ENCODE data around the gene CHRND. TPM values are rescaled to one million over a fixed set of nuclear protein-coding genes. Genes with fewer than 3 reads are reported as not detected.

Gene CHRND
- total and polyA plus RNA-seq, 12 donors = 0.03 to 0.57 (median 0.17) TPM; not detected in 8

- DNase-seq (no peak), ATAC-seq (peak in 7 of 8 donors; percentile 8 to 56 (median 33))
- Histone ChIP-seq H3K36me3 (no peaks in the 10 kb centered on the region), H3K9me3 (no peaks in the 10 kb centered on the region), H3K4me3 (peak overlapping the region; percentile 0 to 48 (median 41)), H3K27ac (no peak overlapping the region), H3K4me1 (peaks cover 5 to 39% (median 31%) of the 10 kb centered on the region in 9 donors), H3K27me3 (peaks cover 20 to 79% (median 70%) of the 10 kb centered on the region in 7 donors)
- intact Hi-C loops (cut with DNase I) = loop anchor here (2.0 to 10.0 kb wide), 8 partner anchors 77 to 619 kb away; no protein-coding TSS in a partner anchor
- TF ChIP-seq CTCF (IDR thresholded peaks at IDR 0.05) = peak in 7 of 9 donors; percentile 10 to 49 (median 25)
- 2% methylated on average over 73 to 75 of the region's 75 CpGs for whole genome bisulfite sequencing, 2 donors
Observed at GRCh38 chr2:232523682-232524597, 2.0 kb upstream of the CHRND start.

- WGBS, 2 donors = 70 to 75% methylated on average over 5 to 6 of the region's 6 CpGs
- no peak for DNase-seq
- H3K27me3 ChIP-seq = peaks cover 20 to 72% (median 64%) of the 10 kb centered on the region in 7 donors
- H3K27ac ChIP-seq = no peak overlapping the region
- H3K9me3 ChIP-seq = no peaks in the 10 kb centered on the region
- ATAC-seq = no peak
- no peak for TF ChIP-seq CTCF (IDR thresholded peaks at IDR 0.05)
- H3K4me3 ChIP-seq = no peak overlapping the region
- peaks cover 5 to 39% (median 31%) of the 10 kb centered on the region in 9 donors for H3K4me1 ChIP-seq
- intact Hi-C loops (cut with DNase I) = loop anchor here (5.0 to 10.0 kb wide), 6 partner anchors 77 to 620 kb away; no protein-coding TSS in a partner anchor
- no peaks in the 10 kb centered on the region for H3K36me3 ChIP-seq
Observed at GRCh38 chr2:232524771-232525170, 1.2 kb upstream of the CHRND start.

GRCh38 chr2:232525199-232525598 lies 761 bp upstream of the CHRND start:
- H3K4me1 ChIP-seq = peaks cover 5 to 39% (median 31%) of the 10 kb centered on the region in 9 donors
- H3K9me3 ChIP-seq = no peaks in the 10 kb centered on the region
- intact Hi-C loops (cut with DNase I) = loop anchor here in 6 of 10 donors (10.0 kb wide), 2 partner anchors 80 to 620 kb away; no protein-coding TSS in a partner anchor
- no peak for TF ChIP-seq CTCF (IDR thresholded peaks at IDR 0.05)
- no peak overlapping the region for H3K27ac ChIP-seq
- no peaks in the 10 kb centered on the region for H3K36me3 ChIP-seq
- DNase-seq = no peak
- peaks cover 20 to 67% (median 60%) of the 10 kb centered on the region in 7 donors for H3K27me3 ChIP-seq
- ATAC-seq = no peak
- no peak overlapping the region for H3K4me3 ChIP-seq
- WGBS, 2 donors = 75 to 84% methylated on average over 8 to 14 of the region's 14 CpGs

GRCh38 chr2:232526372-232526941 lies 497 bp downstream of the CHRND start:
- Histone ChIP-seq H3K27me3 (peaks cover 20 to 55% (median 47%) of the 10 kb centered on the region in 7 donors), H3K4me1 (peaks cover 5 to 39% (median 31%) of the 10 kb centered on the region in 9 donors)
- intact Hi-C loops (cut with DNase I) = loop anchor here in 6 of 10 donors (10.0 kb wide), 2 partner anchors 82 to 622 kb away; no protein-coding TSS in a partner anchor

More at GRCh38 chr2:232526372-232526941, 497 bp downstream of the CHRND start:
- DNase-seq (no peak), ATAC-seq (no peak)
- H3K36me3 ChIP-seq = no peaks in the 10 kb centered on the region
- WGBS, 2 donors = 64 to 71% methylated on average over 13 of the region's 13 CpGs
- H3K9me3 ChIP-seq = no peaks in the 10 kb centered on the region
- no peak overlapping the region for H3K4me3 ChIP-seq
- no peak overlapping the region for H3K27ac ChIP-seq
- TF ChIP-seq CTCF (IDR thresholded peaks at IDR 0.05) = no peak

Data from heart right ventricle (tissue), 16 donors.